ENCODE data around the gene PPP2R2B.

The PPP2R2B gene

DNA sequence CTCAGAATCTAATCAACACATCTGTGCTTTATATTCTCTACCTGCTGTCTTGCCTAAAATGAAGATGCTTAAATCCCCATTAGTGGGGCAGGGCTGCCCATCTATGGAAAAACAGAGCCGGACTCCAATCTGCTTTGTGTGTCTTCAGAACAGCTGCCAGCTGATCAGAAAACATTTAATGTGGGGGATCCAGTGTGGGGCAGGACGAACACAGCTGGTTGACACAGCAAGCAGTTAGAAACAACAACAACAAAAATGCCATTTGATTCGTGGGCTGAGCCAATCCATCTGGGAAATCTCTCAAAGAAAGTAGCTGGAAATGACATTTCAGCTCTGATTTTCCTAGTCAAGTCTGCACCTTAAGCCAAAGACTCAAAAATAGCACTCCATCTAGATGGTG, 99.8 kb downstream of the PPP2R2B start:
- DNase-seq = no peak

DNA sequence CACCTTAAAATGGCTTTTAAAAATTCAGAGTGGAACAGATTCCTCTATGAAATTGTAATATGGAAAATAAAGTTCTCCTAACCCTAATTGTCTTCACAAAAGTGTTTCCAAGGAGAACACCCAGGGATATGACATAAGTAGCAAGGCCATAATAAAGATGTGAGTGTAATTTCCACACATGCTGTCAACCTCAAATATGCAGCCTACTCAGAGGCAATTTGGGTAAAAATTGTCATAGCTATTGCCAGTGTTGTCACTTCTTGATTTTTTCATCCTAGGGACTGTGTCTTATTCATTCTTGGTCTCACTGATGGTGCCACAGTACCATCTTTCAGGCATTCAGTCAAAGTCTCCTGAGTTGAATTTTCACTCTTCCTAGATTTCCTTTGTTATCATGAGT, 100.3 kb downstream of the PPP2R2B start:
- DNase-seq = no peak

DNA sequence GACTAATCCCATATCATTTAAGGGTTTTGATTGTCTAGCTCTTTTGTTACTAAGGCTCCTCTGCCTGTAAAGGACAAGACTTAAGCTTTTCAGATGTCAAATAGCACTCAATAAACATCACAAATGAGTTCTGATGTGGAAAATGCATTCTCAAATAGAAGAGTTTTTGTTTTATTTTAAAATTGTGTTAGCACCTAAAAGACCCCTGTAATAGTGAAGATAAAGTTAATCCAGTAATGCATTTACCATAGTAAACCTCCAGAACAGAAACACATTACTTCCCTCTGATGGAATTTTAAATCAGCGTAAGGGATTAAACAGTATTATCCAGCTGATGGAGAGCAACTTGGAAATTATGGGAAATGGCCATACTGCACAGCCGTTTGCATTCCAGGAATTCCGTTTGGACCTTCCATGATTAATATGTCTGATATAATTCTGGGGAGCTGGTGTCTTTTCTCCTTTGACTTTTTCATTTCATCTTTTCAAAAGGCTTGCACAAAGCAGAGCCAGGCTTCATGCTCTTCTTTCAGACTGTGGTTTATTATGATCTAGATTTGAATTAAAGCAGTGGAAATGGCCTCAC, 105.6 kb downstream of the PPP2R2B start:
- DNase-seq = no peak

DNA sequence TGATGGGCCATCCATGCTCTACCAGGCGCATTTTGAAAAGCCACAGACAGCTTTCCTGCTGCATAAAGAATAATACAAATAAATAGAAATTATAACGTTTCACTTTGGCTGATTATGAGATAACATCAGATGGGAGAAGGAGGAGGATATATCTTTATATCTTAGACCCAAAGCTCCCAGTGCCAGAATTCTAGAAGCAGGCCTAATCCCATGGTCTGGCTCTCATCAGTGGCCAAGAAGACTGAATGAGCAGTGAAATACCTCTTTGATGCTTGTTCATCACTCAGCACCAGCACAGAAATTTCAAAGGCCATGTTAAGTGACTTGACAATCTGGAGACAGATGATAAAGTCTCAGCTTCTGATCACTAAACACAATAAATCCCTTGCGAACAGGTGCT, 107.6 kb downstream of the PPP2R2B start:
- no peak for DNase-seq

DNA sequence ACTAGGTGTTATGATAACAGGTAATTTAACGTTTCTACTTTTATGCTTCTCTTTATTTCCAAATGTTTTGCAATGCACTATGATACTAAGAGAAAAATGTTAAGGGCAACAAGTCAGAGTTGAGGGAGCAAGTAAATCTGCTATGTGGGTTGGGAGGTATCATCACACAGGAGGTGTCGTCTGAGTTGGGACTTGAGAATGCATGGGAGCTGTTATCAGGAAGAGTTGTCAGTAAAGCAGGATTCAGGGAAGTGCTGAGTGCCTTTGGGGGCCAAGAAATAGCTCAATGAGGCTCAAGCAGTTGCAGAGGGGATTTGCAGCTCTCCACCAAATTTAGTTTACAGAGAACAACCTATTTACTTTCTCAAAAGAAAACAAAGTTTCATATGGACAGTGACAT, 108.0 kb downstream of the PPP2R2B start:
- no peak for DNase-seq

GRCh38 chr5:146767534-146767933, 111.0 kb downstream of the PPP2R2B start:
- DNase-seq = no peak

DNA sequence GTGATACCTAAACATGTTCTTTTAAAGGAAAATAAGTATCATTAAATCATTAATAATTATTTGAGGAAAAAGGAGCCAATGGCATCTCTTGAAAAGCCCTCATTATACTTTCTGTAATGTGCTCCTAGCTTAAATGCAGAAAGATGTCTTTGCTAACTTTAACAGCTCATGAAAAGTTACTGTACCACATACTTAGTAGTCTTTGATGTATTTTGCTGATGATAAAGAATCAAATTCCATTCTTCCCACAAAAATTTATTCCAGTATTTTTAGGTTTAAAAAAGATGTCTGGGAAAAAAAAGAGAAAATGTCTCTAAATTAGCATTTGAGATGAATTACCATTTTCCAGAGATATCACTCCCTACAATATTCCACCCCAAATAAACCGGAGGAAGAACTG, 112.5 kb downstream of the PPP2R2B start:
- DNase-seq = no peak

- DNase-seq = no peak
Observed at GRCh38 chr5:146765089-146765832, 113.3 kb downstream of the PPP2R2B start.

- DNase-seq = no peak
Observed at GRCh38 chr5:146762830-146763229, 115.7 kb downstream of the PPP2R2B start.

DNA sequence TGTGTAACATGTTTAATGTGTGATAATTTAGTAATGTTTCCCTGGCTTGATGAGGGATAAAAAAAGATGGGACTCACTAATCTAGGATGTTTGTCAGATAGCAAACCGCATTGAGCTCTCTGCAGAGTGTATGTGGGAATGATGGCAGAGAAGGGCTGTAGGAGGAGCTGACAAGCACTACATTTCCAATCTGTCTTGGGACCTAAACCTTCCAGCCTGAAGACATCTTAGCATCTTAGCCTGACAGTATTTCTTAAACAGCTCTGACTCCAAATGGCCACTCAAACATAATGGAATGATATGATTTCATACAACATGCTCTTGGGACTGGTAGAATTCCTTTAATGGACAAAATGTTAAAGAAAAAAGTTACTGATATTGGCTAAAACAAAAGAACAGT, 116.7 kb downstream of the PPP2R2B start:
- no peak for DNase-seq

GRCh38 chr5:146758938-146759337, 119.6 kb downstream of the PPP2R2B start:
- no peak for DNase-seq

- no peak for DNase-seq
Observed at GRCh38 chr5:146758076-146758475, 120.5 kb downstream of the PPP2R2B start.

DNA sequence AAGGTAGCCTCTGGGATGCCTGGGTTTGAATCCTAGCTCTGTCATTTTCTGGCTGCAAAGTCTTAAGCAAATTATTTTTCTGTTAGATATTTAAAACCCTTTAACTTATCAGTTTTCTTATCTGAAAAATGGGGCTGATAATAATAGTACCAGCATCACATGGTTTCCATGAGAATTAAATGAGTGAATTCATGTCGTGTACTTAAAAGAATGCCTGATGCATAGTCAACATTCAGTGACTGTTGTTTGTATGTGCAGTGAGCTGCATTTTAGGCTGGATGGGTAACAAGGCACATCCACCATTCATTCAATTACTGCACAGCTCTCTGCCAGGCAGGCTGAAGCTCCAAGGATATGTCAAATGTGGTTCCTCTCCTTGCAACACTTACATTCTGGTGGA, 122.0 kb downstream of the PPP2R2B start:
- DNase-seq = no peak

- no peak for DNase-seq
Observed at GRCh38 chr5:146755793-146756192, 122.8 kb downstream of the PPP2R2B start.

GRCh38 chr5:146754621-146755020, 123.9 kb downstream of the PPP2R2B start:
- no peak for DNase-seq

DNA sequence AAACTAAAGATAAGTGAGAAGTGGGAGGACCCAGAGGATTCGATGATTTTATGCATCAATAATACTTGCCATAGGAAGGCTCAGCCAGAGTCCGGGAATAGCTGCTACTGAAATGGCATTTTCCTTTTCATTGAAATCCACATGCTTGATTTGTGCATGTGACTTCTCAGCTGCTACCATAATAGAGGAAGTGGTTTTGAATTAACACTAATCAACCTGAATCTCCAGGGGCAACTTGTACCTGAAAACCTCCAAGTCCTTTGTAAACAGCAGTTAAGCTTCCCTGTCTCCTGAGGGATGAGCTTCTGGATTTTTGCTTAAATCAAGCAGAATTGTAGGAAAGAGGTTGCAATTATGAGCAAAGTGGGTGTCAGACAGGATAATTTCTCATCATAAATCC, 124.9 kb downstream of the PPP2R2B start:
- DNase-seq = peak; percentile 70

DNA sequence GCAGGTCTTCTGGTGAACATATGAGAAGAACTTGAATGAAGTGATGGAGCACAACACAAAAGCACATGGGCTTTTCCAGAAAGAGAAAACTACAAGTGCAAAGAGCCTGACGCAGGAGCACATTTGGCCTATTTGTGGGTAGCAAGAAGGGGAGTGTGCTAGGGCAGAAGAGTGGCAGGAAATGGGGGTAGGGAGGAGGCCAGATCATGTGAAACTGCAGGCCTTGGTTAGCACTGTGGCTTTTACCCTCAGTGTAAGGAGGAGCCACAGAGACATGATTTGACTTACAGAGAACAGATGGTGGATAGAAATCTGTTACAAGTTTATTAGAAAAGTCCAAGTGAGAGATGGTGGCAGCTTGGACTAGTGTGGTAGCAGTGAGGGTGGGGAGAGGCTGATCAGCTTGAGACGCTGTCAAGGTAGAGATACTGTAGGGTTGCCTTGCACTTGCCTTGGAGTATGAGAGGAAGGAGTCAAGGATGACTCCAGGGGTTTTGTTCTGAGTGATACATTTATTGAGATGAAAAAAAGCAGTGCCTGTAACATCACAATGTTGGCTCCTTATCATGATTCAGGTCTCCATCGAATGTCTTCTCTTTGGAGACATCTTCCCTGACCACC, 126.7 kb downstream of the PPP2R2B start:
- no peak for DNase-seq

DNA sequence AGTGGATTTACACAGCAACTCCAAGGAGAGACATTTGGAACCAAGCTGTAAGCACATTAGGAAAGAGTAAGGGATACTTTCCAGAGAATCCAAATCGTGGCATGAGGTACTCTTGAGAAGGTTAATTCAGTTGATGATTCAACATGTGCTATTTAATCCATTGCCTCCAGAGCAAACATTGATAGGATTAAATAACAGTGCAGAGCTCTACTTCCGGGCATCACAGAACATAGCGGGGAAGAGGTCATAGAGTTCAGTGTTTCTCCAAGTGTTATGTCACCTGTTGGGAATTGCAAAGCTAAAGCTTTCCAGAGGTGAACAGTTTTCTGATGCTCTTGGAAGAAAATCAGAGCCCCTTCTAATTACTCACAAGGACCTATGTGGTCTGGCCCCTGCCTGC, 127.5 kb downstream of the PPP2R2B start:
- DNase-seq = no peak

DNA sequence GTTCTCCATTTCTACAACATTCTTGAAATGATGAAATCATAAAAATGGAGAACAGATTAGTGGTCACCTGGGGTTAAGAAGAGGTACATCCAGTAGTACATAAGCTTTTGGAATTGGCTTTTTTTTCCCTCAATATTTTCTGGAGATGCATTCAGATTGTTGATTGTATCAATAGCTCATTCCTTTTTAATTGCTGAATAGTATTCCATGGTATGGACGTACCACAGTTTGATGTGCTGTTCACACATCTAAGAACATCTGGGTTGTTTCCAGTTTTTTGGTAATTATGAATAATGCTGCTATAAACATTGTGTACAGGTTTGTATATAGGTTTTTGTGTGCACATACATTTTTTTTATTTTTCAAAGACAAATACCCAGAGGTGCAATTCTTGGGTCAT, 130.0 kb downstream of the PPP2R2B start:
- DNase-seq = no peak

DNA sequence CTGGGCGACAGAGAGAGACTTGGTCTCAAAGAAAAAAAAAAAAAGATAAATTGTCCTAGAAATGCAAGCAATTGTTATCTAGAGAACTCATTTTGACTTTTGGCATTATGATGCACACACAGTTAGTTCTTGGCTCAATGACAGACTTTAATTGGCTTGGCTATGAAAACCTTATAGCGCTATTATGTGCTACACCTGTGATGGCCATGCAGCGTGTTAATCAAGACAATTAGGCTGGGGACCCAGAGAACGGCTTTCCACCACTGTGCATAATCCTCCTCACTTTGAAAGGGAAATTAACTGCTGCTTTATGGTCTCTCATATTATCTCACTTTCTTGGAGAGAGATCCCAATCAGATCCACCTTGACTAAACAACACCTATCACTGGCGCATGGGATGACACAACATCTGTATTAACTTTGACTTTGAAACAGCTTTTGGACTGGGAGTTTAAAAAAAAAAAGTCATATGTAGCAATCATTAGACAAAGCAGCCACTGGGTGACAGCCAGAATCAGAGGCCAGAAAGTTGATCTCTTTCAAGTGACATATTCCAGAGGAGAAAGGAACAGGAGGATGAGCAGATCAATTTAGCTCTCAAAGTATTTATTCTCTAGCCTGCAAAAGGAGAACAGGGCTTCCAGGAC, 132.5 kb downstream of the PPP2R2B start:
- DNase-seq = peak; percentile 2

GRCh38 chr5:146744068-146744745, 134.3 kb downstream of the PPP2R2B start:
- peak; percentile 6 for DNase-seq

- DNase-seq = no peak
Observed at GRCh38 chr5:146734936-146735577, 143.5 kb downstream of the PPP2R2B start.

DNA sequence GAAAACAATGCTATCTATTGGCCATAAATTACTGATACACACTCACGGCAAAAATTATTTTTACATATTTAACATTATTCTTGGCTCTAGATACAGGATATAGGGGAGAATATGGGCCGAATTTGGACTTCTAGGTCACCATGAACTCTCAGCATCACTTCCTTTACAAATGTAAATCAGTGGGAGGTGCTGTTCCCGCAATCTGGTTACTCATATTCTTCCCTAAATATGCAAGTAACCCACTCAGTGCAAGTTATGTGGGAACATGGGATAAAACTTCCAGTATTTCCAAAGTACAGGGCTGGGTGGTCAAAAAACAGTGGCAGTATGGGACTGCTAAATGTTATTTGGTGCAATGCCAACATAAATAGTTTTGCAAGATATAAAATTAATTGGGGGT, 145.6 kb downstream of the PPP2R2B start:
- DNase-seq = no peak
